Esophagus muscularis mucosa (tissue), 3 donors: ENCODE measurements around the gene MAP3K14.

ENCODE experiments used
- POLR2A ChIP-seq: fragments of 450-650 bp; IDR thresholded peaks from one replicate; pipeline ENCODE4 v1.6.1; 2017; ENCODE audit warnings: antibody characterized with exemption, moderate library complexity, mild to moderate bottlenecking, low read depth
- TF ChIP-seq, protein P1 (sequence below), 3 experiments: fragments of 200-600 bp in 2 of 3; fragments of 450-650 bp in 1 of 3; sonication (generic) in 2 of 3; IDR thresholded peaks; one replicate each; pipeline ENCODE4 v1.5.1; 2017 to 2019; ENCODE audit warnings: antibody characterized with exemption in 3 of 3, mild to moderate bottlenecking in 2 of 3, moderate library complexity in 1 of 3

DNA sequence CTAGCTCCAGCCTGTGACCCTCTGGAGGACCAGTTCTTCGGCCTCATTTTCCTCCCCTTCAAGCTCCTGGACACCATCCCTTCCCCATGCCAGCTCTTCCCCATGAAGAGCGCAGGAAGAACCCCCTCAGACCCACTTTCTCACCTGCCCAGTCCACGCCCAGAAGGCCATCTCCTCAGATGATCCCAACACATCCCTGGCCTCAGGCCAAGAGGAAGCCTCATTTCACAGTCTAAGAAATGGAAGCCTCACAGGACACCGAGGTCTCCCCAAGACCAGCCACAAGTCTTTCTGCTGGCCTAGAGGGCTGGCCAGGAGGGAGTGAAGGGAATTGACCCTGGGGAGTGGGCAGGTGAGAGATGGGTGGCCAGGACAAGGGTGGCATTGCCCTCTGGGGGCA lies 62.9 kb downstream of the MAP3K14 start:
- TF ChIP-seq, protein P1, sequence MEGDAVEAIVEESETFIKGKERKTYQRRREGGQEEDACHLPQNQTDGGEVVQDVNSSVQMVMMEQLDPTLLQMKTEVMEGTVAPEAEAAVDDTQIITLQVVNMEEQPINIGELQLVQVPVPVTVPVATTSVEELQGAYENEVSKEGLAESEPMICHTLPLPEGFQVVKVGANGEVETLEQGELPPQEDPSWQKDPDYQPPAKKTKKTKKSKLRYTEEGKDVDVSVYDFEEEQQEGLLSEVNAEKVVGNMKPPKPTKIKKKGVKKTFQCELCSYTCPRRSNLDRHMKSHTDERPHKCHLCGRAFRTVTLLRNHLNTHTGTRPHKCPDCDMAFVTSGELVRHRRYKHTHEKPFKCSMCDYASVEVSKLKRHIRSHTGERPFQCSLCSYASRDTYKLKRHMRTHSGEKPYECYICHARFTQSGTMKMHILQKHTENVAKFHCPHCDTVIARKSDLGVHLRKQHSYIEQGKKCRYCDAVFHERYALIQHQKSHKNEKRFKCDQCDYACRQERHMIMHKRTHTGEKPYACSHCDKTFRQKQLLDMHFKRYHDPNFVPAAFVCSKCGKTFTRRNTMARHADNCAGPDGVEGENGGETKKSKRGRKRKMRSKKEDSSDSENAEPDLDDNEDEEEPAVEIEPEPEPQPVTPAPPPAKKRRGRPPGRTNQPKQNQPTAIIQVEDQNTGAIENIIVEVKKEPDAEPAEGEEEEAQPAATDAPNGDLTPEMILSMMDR (IDR thresholded peaks at IDR 0.05): no peak
- no peak for TF ChIP-seq POLR2A
